ENCODE data around the gene CD4. TPM values are rescaled to one million over a fixed set of nuclear protein-coding genes. Genes with fewer than 3 reads are reported as not detected.

CD4 gene
- total RNA-seq, 1 donor from 2014 or later, result 0.62 TPM

DNA sequence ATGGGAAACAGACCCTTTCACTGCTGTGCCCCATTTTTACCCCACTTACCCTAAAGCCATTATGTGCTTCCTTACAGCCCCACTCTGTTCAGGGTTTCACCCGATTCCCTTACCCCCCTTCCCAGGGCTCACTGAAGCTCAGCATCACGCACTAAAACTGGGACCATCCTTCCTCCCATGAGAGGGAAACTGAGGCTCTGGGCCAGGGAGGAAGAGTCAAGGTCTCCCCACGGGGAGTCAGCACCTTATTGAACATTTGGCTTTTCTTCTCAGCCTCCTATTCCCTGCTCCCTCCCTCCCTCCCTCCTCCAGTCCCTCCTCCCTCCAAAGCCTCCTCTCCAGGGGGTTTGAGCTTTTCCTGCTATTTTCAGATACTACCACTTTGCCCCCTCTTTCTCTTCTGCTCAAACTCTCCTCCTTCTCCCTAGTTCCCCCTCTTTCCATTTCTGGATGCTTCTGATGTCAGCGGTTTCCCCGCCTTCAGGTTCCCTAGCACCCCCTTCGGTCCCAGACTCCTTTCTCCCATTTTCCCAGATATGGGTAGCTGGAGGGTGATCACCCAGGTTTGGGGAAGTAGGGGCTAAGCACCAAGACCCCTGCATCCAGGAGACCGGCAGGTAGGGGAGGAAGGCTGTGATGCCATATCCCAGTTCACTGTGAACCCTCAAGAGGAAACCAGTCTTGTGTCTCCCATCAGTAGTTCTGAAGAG, 33.3 kb downstream of the CD4 start:
- Mint-ChIP-seq H3K27me3 (ENCODE audit: unreplicated experiment) (no peaks in the 10 kb centered on the region), H3K27ac (ENCODE audit: unreplicated experiment) (peak overlapping the region; percentile 41), H3K4me3 (ENCODE audit: unreplicated experiment) (peak overlapping the region; percentile 73)

DNA sequence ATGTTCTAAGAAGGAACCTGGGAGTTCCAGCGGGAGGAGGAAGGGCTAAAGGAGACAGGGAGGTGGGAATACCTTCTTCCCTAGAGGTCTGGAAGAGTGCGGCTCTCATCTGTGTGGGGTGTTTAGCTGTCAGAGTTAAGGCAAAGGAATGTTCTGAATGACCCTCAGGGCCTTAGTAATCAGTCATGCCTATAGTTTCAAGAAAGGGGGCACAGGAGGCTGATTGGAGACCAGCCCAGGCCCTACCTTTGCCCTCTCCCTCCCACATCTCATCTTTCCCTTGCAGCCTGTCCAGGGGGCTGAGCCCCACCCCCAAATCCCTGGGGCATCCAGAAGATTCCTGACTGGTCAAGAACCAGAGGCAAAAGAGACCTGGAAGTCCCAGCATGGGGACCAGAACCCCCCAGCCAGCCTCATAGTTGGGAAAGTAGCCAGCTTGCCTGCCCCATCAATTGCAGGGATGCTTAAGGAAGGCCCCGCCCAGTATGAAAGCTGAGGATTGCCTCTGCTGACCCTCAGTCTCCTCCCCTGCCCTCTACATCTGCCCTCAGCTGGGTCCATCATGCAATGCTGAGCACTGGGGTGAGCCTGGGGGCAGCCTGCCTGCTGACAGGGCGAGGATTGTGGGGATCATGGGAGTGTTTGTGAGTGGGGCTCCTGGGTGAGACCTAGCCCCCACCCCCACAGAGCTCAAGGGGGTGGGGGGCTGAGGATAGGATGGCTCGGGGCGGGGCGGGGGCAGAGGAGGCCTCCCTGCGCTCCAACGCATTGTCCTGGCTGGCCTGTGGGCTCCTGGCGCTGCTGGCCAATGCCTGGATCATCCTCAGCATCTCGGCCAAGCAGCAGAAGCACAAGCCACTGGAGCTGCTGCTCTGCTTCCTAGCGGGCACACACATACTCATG, 34.1 kb downstream of the CD4 start:
- Mint-ChIP-seq H3K4me3 (ENCODE audit: unreplicated experiment) (no peak overlapping the region), H3K9me3 (ENCODE audit: unreplicated experiment) (no peaks in the 10 kb centered on the region), H3K4me1 (ENCODE audit: unreplicated experiment) (peaks cover 61% of the 10 kb centered on the region), H3K27me3 (ENCODE audit: unreplicated experiment) (no peaks in the 10 kb centered on the region), H3K36me3 (ENCODE audit: unreplicated experiment) (no peaks in the 10 kb centered on the region), H3K27ac (ENCODE audit: unreplicated experiment) (no peak overlapping the region)
- DNase-seq (ENCODE audit: extremely low spot score, unreplicated experiment), result no peak
- TF ChIP-seq, protein P1, sequence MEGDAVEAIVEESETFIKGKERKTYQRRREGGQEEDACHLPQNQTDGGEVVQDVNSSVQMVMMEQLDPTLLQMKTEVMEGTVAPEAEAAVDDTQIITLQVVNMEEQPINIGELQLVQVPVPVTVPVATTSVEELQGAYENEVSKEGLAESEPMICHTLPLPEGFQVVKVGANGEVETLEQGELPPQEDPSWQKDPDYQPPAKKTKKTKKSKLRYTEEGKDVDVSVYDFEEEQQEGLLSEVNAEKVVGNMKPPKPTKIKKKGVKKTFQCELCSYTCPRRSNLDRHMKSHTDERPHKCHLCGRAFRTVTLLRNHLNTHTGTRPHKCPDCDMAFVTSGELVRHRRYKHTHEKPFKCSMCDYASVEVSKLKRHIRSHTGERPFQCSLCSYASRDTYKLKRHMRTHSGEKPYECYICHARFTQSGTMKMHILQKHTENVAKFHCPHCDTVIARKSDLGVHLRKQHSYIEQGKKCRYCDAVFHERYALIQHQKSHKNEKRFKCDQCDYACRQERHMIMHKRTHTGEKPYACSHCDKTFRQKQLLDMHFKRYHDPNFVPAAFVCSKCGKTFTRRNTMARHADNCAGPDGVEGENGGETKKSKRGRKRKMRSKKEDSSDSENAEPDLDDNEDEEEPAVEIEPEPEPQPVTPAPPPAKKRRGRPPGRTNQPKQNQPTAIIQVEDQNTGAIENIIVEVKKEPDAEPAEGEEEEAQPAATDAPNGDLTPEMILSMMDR (IDR thresholded peaks at IDR 0.05), result no peak

More for the DNA sequence above, 33.3 kb downstream of the CD4 start:
- Mint-ChIP-seq H3K9me3 (ENCODE audit: unreplicated experiment) (no peaks in the 10 kb centered on the region), H3K36me3 (ENCODE audit: unreplicated experiment) (no peaks in the 10 kb centered on the region), H3K4me1 (ENCODE audit: unreplicated experiment) (peaks cover 57% of the 10 kb centered on the region)
- no peak for DNase-seq (ENCODE audit: extremely low spot score, unreplicated experiment)
- TF ChIP-seq, protein P1 (IDR thresholded peaks at IDR 0.05), result no peak

DNA sequence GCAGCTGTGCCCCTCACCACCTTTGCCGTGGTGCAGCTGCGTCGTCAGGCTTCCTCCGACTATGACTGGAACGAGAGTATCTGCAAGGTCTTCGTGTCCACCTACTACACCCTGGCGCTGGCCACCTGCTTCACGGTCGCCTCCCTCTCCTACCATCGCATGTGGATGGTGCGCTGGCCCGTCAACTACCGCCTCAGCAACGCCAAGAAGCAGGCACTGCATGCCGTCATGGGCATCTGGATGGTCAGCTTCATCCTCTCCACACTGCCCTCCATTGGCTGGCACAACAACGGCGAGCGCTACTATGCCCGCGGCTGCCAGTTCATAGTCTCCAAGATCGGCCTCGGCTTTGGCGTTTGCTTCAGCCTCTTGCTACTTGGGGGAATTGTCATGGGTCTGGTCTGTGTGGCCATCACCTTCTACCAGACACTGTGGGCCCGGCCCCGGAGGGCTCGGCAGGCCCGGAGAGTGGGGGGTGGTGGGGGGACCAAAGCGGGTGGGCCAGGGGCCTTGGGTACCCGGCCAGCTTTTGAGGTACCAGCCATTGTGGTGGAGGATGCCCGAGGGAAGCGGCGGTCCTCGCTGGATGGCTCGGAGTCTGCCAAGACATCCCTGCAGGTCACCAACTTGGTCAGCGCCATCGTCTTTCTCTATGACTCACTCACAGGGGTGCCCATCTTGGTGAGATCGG, 34.9 kb downstream of the CD4 start:
- H3K4me3 Mint-ChIP-seq (ENCODE audit: unreplicated experiment), result no peak overlapping the region
- no peaks in the 10 kb centered on the region for H3K9me3 Mint-ChIP-seq (ENCODE audit: unreplicated experiment)
- peak overlapping the region; percentile 23 for H3K27ac Mint-ChIP-seq (ENCODE audit: unreplicated experiment)
- TF ChIP-seq, protein P1 (IDR thresholded peaks at IDR 0.05), result no peak
- H3K27me3 Mint-ChIP-seq (ENCODE audit: unreplicated experiment), result no peaks in the 10 kb centered on the region
- H3K4me1 Mint-ChIP-seq (ENCODE audit: unreplicated experiment), result peaks cover 59% of the 10 kb centered on the region
- no peaks in the 10 kb centered on the region for H3K36me3 Mint-ChIP-seq (ENCODE audit: unreplicated experiment)
- no peak for DNase-seq (ENCODE audit: extremely low spot score, unreplicated experiment)

DNA sequence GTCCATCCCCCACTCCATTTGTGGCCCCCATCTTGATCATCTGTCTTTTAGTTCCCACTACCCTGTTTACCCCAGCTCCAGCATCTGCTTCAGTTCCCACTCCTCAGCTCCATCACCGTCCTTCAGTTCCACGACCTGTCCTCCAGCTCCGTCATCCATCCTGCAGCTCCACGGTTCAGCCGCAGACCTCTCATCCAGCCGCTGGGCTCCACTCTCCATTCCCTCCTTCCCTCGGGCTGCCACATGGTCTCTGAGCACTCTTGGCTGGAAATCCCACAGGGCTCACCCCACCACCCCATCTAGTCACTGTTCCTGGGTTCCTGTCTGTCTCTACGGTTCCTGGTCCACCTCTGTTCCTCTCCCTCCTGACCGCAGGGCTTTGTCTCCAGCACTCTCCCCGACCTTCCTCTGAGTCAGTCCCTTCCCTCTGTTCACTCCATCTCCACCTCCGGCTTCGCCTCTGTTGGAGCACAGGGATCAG, 35.6 kb downstream of the CD4 start:
- no peaks in the 10 kb centered on the region for H3K27me3 Mint-ChIP-seq (ENCODE audit: unreplicated experiment)
- no peak overlapping the region for H3K4me3 Mint-ChIP-seq (ENCODE audit: unreplicated experiment)
- H3K27ac Mint-ChIP-seq (ENCODE audit: unreplicated experiment), result peak overlapping the region; percentile 73
- H3K36me3 Mint-ChIP-seq (ENCODE audit: unreplicated experiment), result no peaks in the 10 kb centered on the region
- TF ChIP-seq, protein P1 (IDR thresholded peaks at IDR 0.05), result no peak
- no peak for DNase-seq (ENCODE audit: extremely low spot score, unreplicated experiment)
- no peaks in the 10 kb centered on the region for H3K9me3 Mint-ChIP-seq (ENCODE audit: unreplicated experiment)
- peaks cover 57% of the 10 kb centered on the region for H3K4me1 Mint-ChIP-seq (ENCODE audit: unreplicated experiment)

All from osteocyte (in vitro differentiated cells).